ENCODE measurements around the gene GPI. TPM values are rescaled to one million over a fixed set of nuclear protein-coding genes. Genes with fewer than 3 reads are reported as not detected.
A peak's percentile ranks its signal among the peaks of the same experiment; 100 is the strongest.
"Not testable (repeated sequence)": the region's sequence is repeated elsewhere in the genome, so short reads cannot be mapped to it uniquely, and the experiment has no call there.

GPI gene
- total RNA-seq, 2 experiments from 2014 or later, result 658 to 662 TPM

DNA sequence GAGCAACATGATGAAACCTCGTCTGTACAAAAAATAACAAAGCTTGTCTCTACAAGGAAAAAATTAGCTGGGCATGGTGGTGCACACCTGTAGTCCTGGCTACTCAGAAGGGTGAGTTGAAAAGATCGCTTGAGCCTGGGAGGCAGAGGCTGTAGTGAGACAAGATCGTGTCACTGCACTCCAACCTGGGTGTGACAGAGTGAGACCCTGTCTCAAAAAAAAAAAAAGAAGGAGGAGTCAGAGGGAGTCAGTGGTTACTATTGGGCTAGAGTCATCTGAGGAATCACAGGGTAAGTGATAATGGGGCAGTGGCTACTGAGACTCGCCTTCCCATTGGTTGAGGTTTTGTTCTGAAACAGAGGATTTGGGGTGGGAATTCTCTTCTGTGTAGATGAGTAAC is 1.9 kb upstream of the GPI start:
- DNase-seq, result no peak
- CTCF ChIA-PET, result interaction anchor here (1.0 to 1.3 kb wide), 2 partner anchors 8 to 137 kb away, joined by 3 read pairs; no protein-coding TSS in a partner anchor
- H3K9me3 Mint-ChIP-seq, result no peaks in the 10 kb centered on the region
- H3K27ac Mint-ChIP-seq, result no peak overlapping the region
- POLR2A ChIA-PET, result interaction anchor here (1.4 to 3.4 kb wide), 2 partner anchors 12 to 65 kb away, joined by 3 to 19 read pairs; partner anchors contain the start of gene UBA2
- no peak overlapping the region for H3K4me3 Mint-ChIP-seq
- peaks cover 73% of the 10 kb centered on the region for H3K4me1 Mint-ChIP-seq
- no peaks in the 10 kb centered on the region for H3K27me3 Mint-ChIP-seq
- H3K36me3 Mint-ChIP-seq (ENCODE audit: low read depth), result peaks cover 37% of the 10 kb centered on the region

DNA sequence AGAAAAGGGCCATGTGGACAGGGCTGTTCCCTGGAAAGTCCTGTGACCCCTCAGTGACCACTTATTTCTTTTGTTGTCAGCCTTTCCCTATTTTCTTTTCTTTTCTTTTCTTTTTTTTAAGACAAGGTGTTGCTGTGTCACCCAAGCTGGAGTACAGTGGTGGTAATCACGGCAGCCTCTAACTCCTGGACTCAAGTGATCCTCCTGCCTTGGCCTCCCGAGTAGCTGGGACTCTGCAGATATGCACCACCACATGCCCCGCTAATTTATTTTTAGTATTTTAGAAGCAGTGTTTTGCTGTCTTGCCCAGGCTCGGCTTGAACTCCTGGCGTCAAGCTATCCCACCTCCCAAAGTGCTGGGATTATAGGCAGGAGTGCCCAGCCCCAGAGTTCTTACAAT is 1.1 kb upstream of the GPI start:
- H3K4me1 Mint-ChIP-seq, result peaks cover 69% of the 10 kb centered on the region
- ChIA-PET POLR2A (interaction anchor here (1.4 to 3.4 kb wide), 3 partner anchors 13 to 64 kb away, joined by 3 to 30 read pairs (median 19); partner anchors contain the start of gene UBA2), CTCF (no interaction called here)

DNA sequence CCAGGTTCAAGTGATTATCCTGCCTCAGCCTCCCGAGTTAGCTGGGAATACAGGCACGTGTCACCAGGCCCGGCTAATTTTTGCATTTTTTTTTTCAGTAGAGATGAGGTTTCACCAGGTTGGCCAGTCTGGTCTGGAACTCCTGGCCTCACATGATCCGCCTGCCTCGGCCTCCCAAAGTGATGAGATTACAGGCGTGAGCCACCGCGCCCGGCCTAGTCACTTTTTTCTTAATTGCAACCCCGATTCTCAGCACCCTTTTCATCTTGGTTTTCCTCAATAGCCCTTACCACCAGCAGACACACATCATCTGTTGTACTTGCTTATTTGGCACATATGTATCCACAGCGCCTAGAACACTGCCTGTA is 550 bp upstream of the GPI start:
- POLR2A ChIA-PET, result interaction anchor here (2.0 to 3.4 kb wide), 3 partner anchors 14 to 95 kb away, joined by 9 to 30 read pairs (median 19); partner anchors contain the start of gene UBA2

More for the DNA sequence above, 1.1 kb upstream of the GPI start:
- H3K27me3 Mint-ChIP-seq, result no peaks in the 10 kb centered on the region
- H3K36me3 Mint-ChIP-seq (ENCODE audit: low read depth), result peaks cover 40% of the 10 kb centered on the region
- DNase-seq, result no peak
- H3K4me3 Mint-ChIP-seq, result peak overlapping the region; percentile 83
- H3K9me3 Mint-ChIP-seq, result no peaks in the 10 kb centered on the region
- no peak overlapping the region for H3K27ac Mint-ChIP-seq

DNA sequence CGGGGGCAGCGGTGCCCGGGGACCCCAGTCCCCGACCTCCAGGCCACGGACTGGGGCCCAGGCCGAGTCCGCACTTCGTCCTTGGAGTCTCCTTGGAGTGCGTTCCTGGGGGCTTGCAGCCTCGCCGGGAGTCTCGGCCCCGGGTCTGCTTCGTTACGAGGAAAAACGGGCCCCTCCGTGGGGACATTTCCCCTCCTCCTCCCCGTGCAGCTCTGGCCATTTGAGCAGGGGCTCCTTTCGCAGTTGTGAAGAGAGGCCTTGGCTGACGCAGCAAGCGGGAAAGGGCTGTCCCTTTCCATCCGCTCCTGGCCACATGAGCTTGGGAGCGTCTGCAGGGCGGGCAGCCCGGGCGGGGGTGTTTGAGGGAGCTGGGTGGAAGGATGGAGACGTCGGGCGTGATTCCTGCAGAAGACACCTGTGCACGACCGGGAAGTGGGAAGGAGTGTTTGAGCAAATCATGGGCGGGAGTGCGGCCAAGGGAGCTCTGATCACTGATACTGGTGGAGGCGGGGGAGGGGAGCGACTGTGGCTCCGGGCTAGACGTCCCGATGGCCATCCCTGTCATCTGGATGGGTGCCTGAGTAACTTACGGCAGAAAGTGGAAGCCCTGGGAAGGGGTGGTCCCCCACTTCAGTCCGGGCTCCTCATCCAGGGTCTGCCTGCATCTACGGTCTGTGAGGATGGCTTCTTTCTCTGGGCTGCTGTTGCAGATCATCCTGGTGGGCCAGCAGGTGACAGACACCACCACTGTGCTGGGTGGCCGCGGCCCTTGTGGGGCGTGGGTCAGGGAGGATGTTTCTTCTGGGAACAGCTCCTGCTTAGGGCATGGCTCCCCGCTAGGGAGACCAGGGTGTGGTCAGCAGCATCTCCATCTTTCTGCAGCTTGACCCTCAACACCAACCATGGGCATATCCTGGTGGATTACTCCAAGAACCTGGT is 736 bp downstream of the GPI start:
- H3K36me3 Mint-ChIP-seq (ENCODE audit: low read depth), result peaks cover 53% of the 10 kb centered on the region
- H3K27ac Mint-ChIP-seq, result peak overlapping the region; percentile 88
- H3K27me3 Mint-ChIP-seq, result no peaks in the 10 kb centered on the region
- CTCF ChIA-PET, result interaction anchor here (1.5 to 1.6 kb wide), 2 partner anchors 28 to 64 kb away, joined by 3 to 4 read pairs; no protein-coding TSS in a partner anchor
- H3K9me3 Mint-ChIP-seq, result no peaks in the 10 kb centered on the region
- peaks cover 68% of the 10 kb centered on the region for H3K4me1 Mint-ChIP-seq
- DNase-seq, result no peak
- POLR2A ChIA-PET, result interaction anchor here (1.0 to 3.4 kb wide), 12 partner anchors 10 to 569 kb away, joined by 3 to 30 read pairs (median 4); partner anchors contain the start of genes KCTD15, LSM14A and UBA2
- peak overlapping the region; percentile 95 for H3K4me3 Mint-ChIP-seq

More for the DNA sequence above, 550 bp upstream of the GPI start:
- H3K27ac Mint-ChIP-seq, result peak overlapping the region; percentile 70
- CTCF ChIA-PET, result no interaction called here
- peaks cover 41% of the 10 kb centered on the region for H3K36me3 Mint-ChIP-seq (ENCODE audit: low read depth)
- peak overlapping the region; percentile 83 for H3K4me3 Mint-ChIP-seq
- no peaks in the 10 kb centered on the region for H3K27me3 Mint-ChIP-seq
- peaks cover 67% of the 10 kb centered on the region for H3K4me1 Mint-ChIP-seq
- no peak for DNase-seq
- H3K9me3 Mint-ChIP-seq, result no peaks in the 10 kb centered on the region

DNA sequence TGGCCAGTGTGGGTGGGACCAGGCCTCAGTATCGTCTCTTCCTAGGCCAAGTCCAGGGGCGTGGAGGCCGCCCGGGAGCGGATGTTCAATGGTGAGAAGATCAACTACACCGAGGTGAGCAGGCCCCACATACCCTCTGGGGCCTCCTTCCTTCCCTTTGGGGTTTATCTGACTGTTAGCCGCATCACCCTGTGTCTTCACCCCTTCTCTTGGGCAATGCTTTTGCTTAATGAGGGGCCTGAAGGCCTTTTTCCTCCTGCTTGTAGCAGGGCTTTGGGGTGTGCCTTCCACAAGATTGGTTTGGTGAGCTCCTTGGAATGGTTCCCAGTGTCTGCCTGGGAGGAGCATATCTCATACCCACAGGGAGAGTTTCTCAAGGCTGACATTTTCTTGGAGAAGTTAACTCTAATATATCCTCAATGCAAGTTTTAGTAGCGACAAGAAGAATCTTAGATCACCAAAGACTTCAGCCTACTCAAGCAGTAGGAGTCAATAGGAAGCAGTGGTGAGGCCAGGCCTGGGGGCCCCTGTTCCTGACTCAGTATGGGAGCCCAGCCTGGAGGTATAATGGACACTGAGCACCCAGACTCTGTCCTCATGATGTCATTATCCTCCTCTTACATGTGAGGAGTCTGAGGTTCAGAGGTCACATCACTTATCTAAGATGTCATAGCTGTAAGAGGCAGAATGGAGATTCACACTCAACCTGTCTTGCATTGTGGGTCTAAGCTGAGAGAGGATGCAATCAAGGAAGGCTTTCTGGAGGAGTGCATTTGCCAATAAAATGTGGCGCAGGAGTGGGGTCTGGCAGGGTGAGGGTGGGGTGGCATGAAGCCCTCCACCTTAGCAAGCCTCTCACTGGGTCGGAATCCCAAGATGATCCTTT is 2.0 kb downstream of the GPI start:
- ChIA-PET POLR2A (interaction anchor here (1.6 to 3.4 kb wide), 4 partner anchors 11 to 63 kb away, joined by 4 to 30 read pairs (median 5); partner anchors contain the start of gene UBA2), CTCF (interaction anchor here (0.7 to 1.5 kb wide), 2 partner anchors 8 to 29 kb away, joined by 3 read pairs; no protein-coding TSS in a partner anchor)
- peak overlapping the region; percentile 88 for H3K27ac Mint-ChIP-seq
- H3K36me3 Mint-ChIP-seq (ENCODE audit: low read depth), result peaks cover 61% of the 10 kb centered on the region
- peak overlapping the region; percentile 95 for H3K4me3 Mint-ChIP-seq
- no peaks in the 10 kb centered on the region for H3K27me3 Mint-ChIP-seq
- no peaks in the 10 kb centered on the region for H3K9me3 Mint-ChIP-seq
- peak; percentile 32 for DNase-seq
- H3K4me1 Mint-ChIP-seq, result peaks cover 74% of the 10 kb centered on the region

DNA sequence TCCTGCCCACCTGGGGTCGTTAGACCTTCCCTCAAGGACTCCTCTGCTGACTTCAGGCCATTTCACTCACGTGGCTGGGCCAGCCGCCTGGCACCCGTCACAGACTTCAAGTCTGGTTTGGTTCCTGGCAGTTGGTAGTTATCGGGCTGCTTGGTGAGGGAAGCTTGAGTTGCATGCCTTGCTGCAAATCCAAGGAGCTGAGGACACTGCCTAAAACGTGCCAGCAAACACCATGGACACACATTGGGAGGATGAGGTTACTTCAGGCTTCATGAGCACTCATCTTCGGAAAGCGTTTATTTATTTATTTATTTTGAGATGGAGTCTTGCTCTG is 2.6 kb downstream of the GPI start:
- CTCF ChIA-PET, result interaction anchor here (0.7 kb wide), 1 partner anchor 9 kb away, joined by 3 read pairs; no protein-coding TSS in a partner anchor
- H3K27ac Mint-ChIP-seq, result peak overlapping the region; percentile 51

DNA sequence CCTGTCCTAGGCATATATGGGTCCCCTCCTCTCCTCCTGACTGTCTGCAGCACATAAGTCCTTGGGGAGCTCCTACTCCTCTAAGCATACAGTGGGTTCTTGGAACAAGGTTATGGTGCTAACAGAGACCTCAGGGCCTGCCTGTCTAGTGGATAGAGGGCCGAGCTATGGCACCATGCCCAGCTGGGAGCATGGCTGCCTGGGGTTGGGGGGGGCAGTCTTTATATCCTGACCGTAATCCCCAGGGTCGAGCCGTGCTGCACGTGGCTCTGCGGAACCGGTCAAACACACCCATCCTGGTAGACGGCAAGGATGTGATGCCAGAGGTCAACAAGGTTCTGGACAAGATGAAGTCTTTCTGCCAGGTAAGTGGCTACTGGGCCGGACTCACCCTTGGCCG is 3.3 kb downstream of the GPI start:
- Mint-ChIP-seq H3K36me3 (ENCODE audit: low read depth) (peaks cover 61% of the 10 kb centered on the region), H3K4me3 (peak overlapping the region; percentile 60), H3K4me1 (peaks cover 64% of the 10 kb centered on the region), H3K27me3 (no peaks in the 10 kb centered on the region), H3K9me3 (no peaks in the 10 kb centered on the region), H3K27ac (peak overlapping the region; percentile 51)
- POLR2A ChIA-PET, result interaction anchor here (1.0 to 1.6 kb wide), 2 partner anchors 13 to 60 kb away, joined by 4 to 5 read pairs; partner anchors contain the start of gene UBA2
- DNase-seq, result no peak
- CTCF ChIA-PET, result interaction anchor here (0.8 to 1.7 kb wide), 3 partner anchors 9 to 59 kb away, joined by 3 read pairs; no protein-coding TSS in a partner anchor

More for the DNA sequence above, 2.6 kb downstream of the GPI start:
- H3K4me1 Mint-ChIP-seq, result peaks cover 71% of the 10 kb centered on the region
- H3K27me3 Mint-ChIP-seq, result no peaks in the 10 kb centered on the region
- H3K9me3 Mint-ChIP-seq, result no peaks in the 10 kb centered on the region
- DNase-seq, result no peak
- peaks cover 61% of the 10 kb centered on the region for H3K36me3 Mint-ChIP-seq (ENCODE audit: low read depth)
- H3K4me3 Mint-ChIP-seq, result no peak overlapping the region
- POLR2A ChIA-PET, result interaction anchor here (1.6 kb wide), 2 partner anchors 14 to 16 kb away, joined by 5 read pairs; no protein-coding TSS in a partner anchor

DNA sequence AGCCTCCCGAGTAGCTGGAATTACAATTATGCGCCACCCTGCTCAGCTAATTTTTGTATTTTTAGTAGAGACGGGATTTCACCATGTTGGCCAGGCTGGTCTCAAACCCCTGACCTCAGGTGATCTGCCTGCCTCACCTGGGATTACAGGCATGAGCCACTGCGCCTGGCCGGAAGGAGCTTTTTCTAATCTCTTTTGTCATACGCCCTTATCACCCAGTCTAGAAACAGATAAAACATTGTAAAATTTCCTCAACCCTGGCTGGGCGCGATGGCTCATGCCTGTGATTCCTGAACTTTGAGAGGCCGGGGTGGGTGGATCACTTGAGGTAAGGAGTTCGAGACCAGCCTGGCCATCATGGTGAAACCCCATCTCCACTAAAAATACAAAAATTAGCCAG is 4.2 kb downstream of the GPI start:
- Mint-ChIP-seq H3K36me3 (ENCODE audit: low read depth) (peaks cover 66% of the 10 kb centered on the region), H3K4me1 (peaks cover 64% of the 10 kb centered on the region)
- not testable (repeated sequence) for H3K27me3 Mint-ChIP-seq, H3K4me3 Mint-ChIP-seq, DNase-seq, H3K9me3 Mint-ChIP-seq, H3K27ac Mint-ChIP-seq
- ChIA-PET CTCF (interaction anchor here (0.8 to 1.7 kb wide), 3 partner anchors 10 to 58 kb away, joined by 3 read pairs; no protein-coding TSS in a partner anchor), POLR2A (interaction anchor here (0.5 to 1.6 kb wide), 3 partner anchors 13 to 812 kb away, joined by 3 to 5 read pairs (median 3); no protein-coding TSS in a partner anchor)

DNA sequence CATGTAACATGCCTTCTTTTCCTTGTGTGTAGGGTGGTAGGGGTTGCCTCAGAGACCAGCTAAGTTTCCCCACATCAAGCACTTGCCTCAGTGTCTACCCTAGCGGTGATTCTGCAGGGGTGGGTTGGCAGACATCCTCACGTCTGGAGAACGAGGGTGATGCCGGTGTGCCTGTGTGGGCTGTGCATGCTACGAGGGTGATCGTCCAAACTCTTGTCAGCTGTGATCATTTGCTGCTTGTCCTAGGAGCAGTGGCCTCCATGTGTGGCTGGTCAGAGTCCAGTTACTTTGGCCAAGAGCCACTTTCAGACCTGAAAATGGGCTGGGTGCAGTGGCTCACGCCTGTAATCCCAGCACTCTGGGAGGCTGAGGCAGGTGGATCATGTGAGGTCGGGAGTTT is 5.1 kb downstream of the GPI start:
- no peaks in the 10 kb centered on the region for H3K27me3 Mint-ChIP-seq
- H3K4me3 Mint-ChIP-seq, result no peak overlapping the region
- ChIA-PET POLR2A (interaction anchor here (0.6 to 1.6 kb wide), 2 partner anchors 8 to 15 kb away, joined by 3 to 5 read pairs; no protein-coding TSS in a partner anchor), CTCF (interaction anchor here (1.4 kb wide), 1 partner anchor 60 kb away, joined by 5 read pairs; no protein-coding TSS in a partner anchor)
- peaks cover 70% of the 10 kb centered on the region for H3K36me3 Mint-ChIP-seq (ENCODE audit: low read depth)
- no peaks in the 10 kb centered on the region for H3K9me3 Mint-ChIP-seq
- DNase-seq, result no peak
- peaks cover 60% of the 10 kb centered on the region for H3K4me1 Mint-ChIP-seq
- H3K27ac Mint-ChIP-seq, result no peak overlapping the region

DNA sequence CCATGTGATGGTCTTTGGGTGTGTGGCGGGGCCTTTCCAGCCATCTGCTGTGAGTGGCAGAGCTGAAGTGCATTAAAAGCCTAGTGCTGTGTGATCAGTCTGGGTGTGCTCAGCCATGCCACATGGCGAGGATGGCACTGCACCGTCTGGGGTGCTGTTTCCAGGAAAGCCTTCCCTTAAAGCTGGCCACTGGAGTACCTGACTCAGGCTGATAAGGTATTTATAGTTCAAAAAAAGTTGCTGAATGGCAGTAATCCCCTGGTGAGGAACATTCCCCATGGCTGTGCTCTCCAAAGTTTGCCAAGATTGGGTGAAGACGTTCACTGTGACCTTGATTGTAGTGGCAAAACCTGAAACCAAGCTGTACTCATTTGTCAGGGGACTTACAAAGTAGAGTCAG is 6.0 kb downstream of the GPI start:
- ChIA-PET CTCF (interaction anchor here (0.6 to 1.4 kb wide), 3 partner anchors 8 to 241 kb away, joined by 3 to 5 read pairs (median 4); no protein-coding TSS in a partner anchor), POLR2A (interaction anchor here (0.6 to 1.6 kb wide), 2 partner anchors 14 to 56 kb away, joined by 4 to 5 read pairs; no protein-coding TSS in a partner anchor)
- no peak for DNase-seq
- Mint-ChIP-seq H3K27me3 (no peaks in the 10 kb centered on the region), H3K27ac (peak overlapping the region; percentile 69), H3K4me1 (peaks cover 60% of the 10 kb centered on the region), H3K9me3 (no peaks in the 10 kb centered on the region), H3K36me3 (ENCODE audit: low read depth) (peaks cover 73% of the 10 kb centered on the region), H3K4me3 (no peak overlapping the region)

DNA sequence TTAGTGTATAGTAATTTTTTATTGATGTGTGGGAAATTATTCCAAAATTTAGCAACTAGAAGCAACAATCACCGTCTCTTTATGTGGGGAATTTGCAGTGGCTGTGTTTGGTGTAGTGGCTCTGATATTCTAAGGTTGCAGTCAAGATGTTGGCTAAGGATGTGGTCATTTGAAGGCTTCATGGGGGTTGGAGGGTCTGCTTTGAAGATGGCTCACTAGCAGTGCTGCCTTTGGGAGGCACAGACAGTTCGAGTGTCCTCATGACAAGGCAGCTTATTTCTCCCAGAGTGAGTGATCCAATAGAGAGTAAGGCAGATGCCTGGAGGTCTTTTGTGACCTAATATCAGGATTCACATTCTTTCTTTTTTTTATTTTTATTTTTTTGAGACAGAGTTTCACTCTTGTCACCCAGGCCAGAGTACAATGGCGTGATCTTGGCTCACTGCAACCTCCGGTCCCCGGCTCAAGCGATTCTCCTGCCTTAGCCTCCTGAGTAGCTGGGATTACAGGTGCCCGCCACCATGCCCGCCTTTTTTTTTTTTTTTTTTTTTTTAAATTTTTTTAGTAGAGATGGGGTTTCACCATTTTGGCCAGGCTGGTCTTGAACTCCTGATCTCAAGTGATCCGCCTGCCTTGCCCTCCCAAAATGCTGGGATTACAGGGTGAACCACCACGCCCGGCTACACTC is 8.7 kb downstream of the GPI start:
- Mint-ChIP-seq H3K27ac (peak overlapping the region; percentile 56), H3K4me3 (no peak overlapping the region)

More for the DNA sequence above, 8.7 kb downstream of the GPI start:
- H3K4me1 Mint-ChIP-seq, result peaks cover 35% of the 10 kb centered on the region
- ChIA-PET CTCF (interaction anchor here (0.7 kb wide), 2 partner anchors 16 to 64 kb away, joined by 3 read pairs; no protein-coding TSS in a partner anchor), POLR2A (interaction anchor here (1.3 kb wide), 1 partner anchor 12 kb away, joined by 3 read pairs; no protein-coding TSS in a partner anchor)
- H3K27me3 Mint-ChIP-seq, result no peaks in the 10 kb centered on the region
- no peak for DNase-seq
- no peaks in the 10 kb centered on the region for H3K9me3 Mint-ChIP-seq
- peaks cover 63% of the 10 kb centered on the region for H3K36me3 Mint-ChIP-seq (ENCODE audit: low read depth)

All from activated CD4-positive, alpha-beta memory T cell treated with anti-CD3 and anti-CD28 coated beads, Interleukin-2, amount 10 ng/mL, durations not matched to agents 7 days and 5 days (primary cell).